ENCODE data around the gene DUSP1. TPM values are rescaled to one million over a fixed set of nuclear protein-coding genes. Genes with fewer than 3 reads are reported as not detected.

The DUSP1 gene
- total RNA-seq, 2 donors from 2014 or later: 9.2 to 11.0 TPM

GRCh38 chr5:172743112-172743959 lies 27.7 kb downstream of the DUSP1 start:
- peaks cover 2% of the 10 kb centered on the region for H3K4me1 Mint-ChIP-seq

DNA sequence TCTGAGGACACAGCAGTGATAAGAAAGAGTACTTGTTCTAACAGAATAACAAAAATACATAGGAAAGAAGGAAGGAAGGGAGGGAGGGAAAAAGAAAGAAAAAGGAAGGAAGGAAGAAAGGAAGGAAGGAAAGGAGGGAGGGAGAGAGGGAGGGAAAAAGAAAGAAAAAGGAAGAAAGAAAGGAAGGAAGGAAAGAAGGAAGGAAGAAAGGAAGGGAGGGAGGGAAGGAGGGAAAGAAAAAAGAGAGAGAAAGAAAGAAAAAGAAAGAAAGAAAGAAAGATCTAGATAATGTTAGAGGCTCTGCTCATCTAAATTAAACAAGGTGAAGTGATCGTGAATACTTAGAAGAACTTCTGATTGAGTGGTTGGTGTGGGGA lies 29.8 kb downstream of the DUSP1 start:
- DNase-seq: no peak
- no peak overlapping the region for H3K4me3 Mint-ChIP-seq
- Histone ChIP-seq H3K4me3 (ENCODE audit: low read length) (no peak overlapping the region), H3K27me3 (ENCODE audit: control insufficient read depth, insufficient read depth, low read length, poor library complexity, severe bottlenecking) (no peaks in the 10 kb centered on the region), H3K36me3 (ENCODE audit: control insufficient read depth, insufficient read depth, low read length) (no peaks in the 10 kb centered on the region), H3K9ac (ENCODE audit: extremely low read depth, low read length, poor library complexity, severe bottlenecking) (no peak overlapping the region), H3K9me3 (ENCODE audit: control insufficient read depth, low read length) (no peaks in the 10 kb centered on the region), H3K27ac (ENCODE audit: low read depth, low read length) (no peak overlapping the region), H3K4me1 (ENCODE audit: control insufficient read depth, insufficient read depth, low read length) (no peaks in the 10 kb centered on the region)
- H3K27me3 Mint-ChIP-seq (ENCODE audit: insufficient read depth): peaks cover 3% of the 10 kb centered on the region
- no peaks in the 10 kb centered on the region for H3K36me3 Mint-ChIP-seq (ENCODE audit: low read depth)
- TF ChIP-seq, protein P1, sequence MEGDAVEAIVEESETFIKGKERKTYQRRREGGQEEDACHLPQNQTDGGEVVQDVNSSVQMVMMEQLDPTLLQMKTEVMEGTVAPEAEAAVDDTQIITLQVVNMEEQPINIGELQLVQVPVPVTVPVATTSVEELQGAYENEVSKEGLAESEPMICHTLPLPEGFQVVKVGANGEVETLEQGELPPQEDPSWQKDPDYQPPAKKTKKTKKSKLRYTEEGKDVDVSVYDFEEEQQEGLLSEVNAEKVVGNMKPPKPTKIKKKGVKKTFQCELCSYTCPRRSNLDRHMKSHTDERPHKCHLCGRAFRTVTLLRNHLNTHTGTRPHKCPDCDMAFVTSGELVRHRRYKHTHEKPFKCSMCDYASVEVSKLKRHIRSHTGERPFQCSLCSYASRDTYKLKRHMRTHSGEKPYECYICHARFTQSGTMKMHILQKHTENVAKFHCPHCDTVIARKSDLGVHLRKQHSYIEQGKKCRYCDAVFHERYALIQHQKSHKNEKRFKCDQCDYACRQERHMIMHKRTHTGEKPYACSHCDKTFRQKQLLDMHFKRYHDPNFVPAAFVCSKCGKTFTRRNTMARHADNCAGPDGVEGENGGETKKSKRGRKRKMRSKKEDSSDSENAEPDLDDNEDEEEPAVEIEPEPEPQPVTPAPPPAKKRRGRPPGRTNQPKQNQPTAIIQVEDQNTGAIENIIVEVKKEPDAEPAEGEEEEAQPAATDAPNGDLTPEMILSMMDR (conservative IDR thresholded peaks at IDR 0.05): no peak
- no peak overlapping the region for H3K27ac Mint-ChIP-seq
- 80 to 89% methylated on average over 1 of the region's 1 CpG for WGBS, 2 experiments (ENCODE audit: insufficient coverage in 1 of 2, insufficient read length in 1 of 2)
- H3K9me3 Mint-ChIP-seq: peaks cover 8% of the 10 kb centered on the region
- H3K4me1 Mint-ChIP-seq: peaks cover 2% of the 10 kb centered on the region

More at GRCh38 chr5:172743112-172743959, 27.7 kb downstream of the DUSP1 start:
- no peak overlapping the region for H3K27ac ChIP-seq (ENCODE audit: low read depth, low read length)
- Mint-ChIP-seq H3K4me3 (no peak overlapping the region), H3K9me3 (peaks cover 23% of the 10 kb centered on the region), H3K27ac (no peak overlapping the region), H3K27me3 (ENCODE audit: insufficient read depth) (peaks cover 18% of the 10 kb centered on the region), H3K36me3 (ENCODE audit: low read depth) (no peaks in the 10 kb centered on the region)
- no peak overlapping the region for H3K9ac ChIP-seq (ENCODE audit: extremely low read depth, low read length, poor library complexity, severe bottlenecking)
- TF ChIP-seq, protein P1 (conservative IDR thresholded peaks at IDR 0.05): no peak
- 94 to 96% methylated on average over 4 to 7 of the region's 7 CpGs for WGBS, 2 experiments (ENCODE audit: insufficient coverage in 1 of 2, insufficient read length in 1 of 2)
- no peak for DNase-seq
- no peaks in the 10 kb centered on the region for H3K36me3 ChIP-seq (ENCODE audit: control insufficient read depth, insufficient read depth, low read length)
- H3K4me1 ChIP-seq (ENCODE audit: control insufficient read depth, insufficient read depth, low read length): no peaks in the 10 kb centered on the region
- H3K27me3 ChIP-seq (ENCODE audit: control insufficient read depth, insufficient read depth, low read length, poor library complexity, severe bottlenecking): no peaks in the 10 kb centered on the region
- H3K4me3 ChIP-seq (ENCODE audit: low read length): no peak overlapping the region
- peaks cover 14% of the 10 kb centered on the region for H3K9me3 ChIP-seq (ENCODE audit: control insufficient read depth, low read length)

DNA sequence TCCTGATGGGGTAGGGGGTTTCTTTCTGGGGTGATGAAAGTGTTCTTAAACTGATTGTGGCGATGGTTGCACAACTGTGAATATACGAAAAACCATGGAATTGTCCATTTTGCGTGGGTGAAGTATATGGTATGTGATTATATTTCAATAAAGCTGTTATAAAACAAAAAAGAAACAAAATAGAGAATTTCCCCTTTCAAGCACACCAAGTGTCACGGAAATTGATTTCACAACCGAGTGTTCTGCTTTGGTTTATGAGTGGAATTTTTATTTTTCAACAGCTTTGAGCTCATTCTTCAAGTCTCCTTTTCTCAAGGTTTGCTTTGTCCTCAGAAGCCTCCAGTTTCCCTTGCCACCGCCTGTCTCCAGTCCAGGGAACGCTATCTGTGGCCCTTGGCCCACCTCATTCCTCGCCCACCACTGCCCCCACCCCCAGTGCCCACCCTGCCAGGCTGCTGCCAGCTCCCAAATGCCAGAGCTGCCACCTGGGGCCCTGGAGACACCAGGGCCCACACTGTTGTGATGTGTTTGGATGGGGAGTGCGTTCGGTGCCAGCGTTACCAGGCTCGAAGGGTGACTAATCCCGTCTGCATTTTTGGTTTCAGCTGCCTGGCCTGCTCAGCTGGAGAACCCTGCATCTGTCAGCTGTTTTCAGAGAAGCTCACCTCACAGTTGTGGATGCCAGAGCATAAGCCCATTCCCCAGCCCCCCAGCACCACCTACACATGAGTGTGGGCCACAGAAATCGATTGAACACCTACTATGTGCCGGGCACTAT lies 30.4 kb downstream of the DUSP1 start:
- Mint-ChIP-seq H3K27me3 (ENCODE audit: insufficient read depth) (no peaks in the 10 kb centered on the region), H3K9me3 (peaks cover 2% of the 10 kb centered on the region), H3K27ac (no peak overlapping the region), H3K36me3 (ENCODE audit: low read depth) (no peaks in the 10 kb centered on the region), H3K4me3 (no peak overlapping the region), H3K4me1 (peaks cover 2% of the 10 kb centered on the region)
- TF ChIP-seq, protein P1 (conservative IDR thresholded peaks at IDR 0.05): no peak
- 76 to 87% methylated on average over 6 to 14 of the region's 15 CpGs for WGBS, 2 experiments (ENCODE audit: insufficient coverage in 1 of 2, insufficient read length in 1 of 2)
- Histone ChIP-seq H3K9ac (ENCODE audit: extremely low read depth, low read length, poor library complexity, severe bottlenecking) (no peak overlapping the region), H3K4me1 (ENCODE audit: control insufficient read depth, insufficient read depth, low read length) (no peaks in the 10 kb centered on the region), H3K9me3 (ENCODE audit: control insufficient read depth, low read length) (no peaks in the 10 kb centered on the region), H3K27ac (ENCODE audit: low read depth, low read length) (no peak overlapping the region), H3K27me3 (ENCODE audit: control insufficient read depth, insufficient read depth, low read length, poor library complexity, severe bottlenecking) (no peaks in the 10 kb centered on the region), H3K36me3 (ENCODE audit: control insufficient read depth, insufficient read depth, low read length) (no peaks in the 10 kb centered on the region), H3K4me3 (ENCODE audit: low read length) (no peak overlapping the region)
- DNase-seq: no peak
